H1 (cell line): ENCODE results near the gene CTIF. TPM values are rescaled to one million over a fixed set of nuclear protein-coding genes. Genes with fewer than 3 reads are reported as not detected.

Source experiments
- ASH2L ChIP-seq: fragments of 200-600, 300-600 bp; sonication (generic); IDR thresholded peaks from one replicate; pipeline ENCODE4 v1.7.1; 2017; ENCODE audit warnings: low read length
- CHD7 ChIP-seq: fragments of 300-600 bp; sonication (generic); IDR thresholded peaks from 2 replicates; pipeline ENCODE4 v1.7.1; 2012; ENCODE audit warnings: low read length, moderate library complexity, mild to moderate bottlenecking, inconsistent platforms; ENCODE audit not compliant: insufficient replicate concordance
- CREB1 ChIP-seq: IDR thresholded peaks from 2 replicates; pipeline ENCODE4 v1.6.1; 2012; ENCODE audit warnings: inconsistent platforms
- polyA plus RNA-seq, 7 experiments: library from polyadenylated mRNA; depleted of rRNA in 3 of 7; stranded (reverse) in 5 of 7; unstranded in 2 of 7; fragments of >200 nt in 5 of 7; fragments of 200-250 nt in 2 of 7; gene quantifications; 1 replicate in 5 of 7; 2 replicates in 1 of 7; 4 replicates in 1 of 7; pipeline versions ENCODE4 v1.2.1 to v1.2.3, GENCODE V29; 2011 to 2013; ENCODE audit warnings: missing spikeins in 2 of 7, mixed read lengths in 2 of 7
- total RNA-seq: library from RNA; stranded (reverse); fragmentation: NEBNext Ultra II Directional; extraction: Animal tissue kit (Norgen Biotek cat#: 25700); gene quantifications from 2 replicates; pipeline ENCODE4 v1.2.1, GENCODE V29; 2021

Gene CTIF
- total and polyA plus RNA-seq, 2 of the 8 experiments (the other 6 are each of a cell fraction or from before 2014, with no cell fraction given) = 9.0 to 17.8 TPM

DNA sequence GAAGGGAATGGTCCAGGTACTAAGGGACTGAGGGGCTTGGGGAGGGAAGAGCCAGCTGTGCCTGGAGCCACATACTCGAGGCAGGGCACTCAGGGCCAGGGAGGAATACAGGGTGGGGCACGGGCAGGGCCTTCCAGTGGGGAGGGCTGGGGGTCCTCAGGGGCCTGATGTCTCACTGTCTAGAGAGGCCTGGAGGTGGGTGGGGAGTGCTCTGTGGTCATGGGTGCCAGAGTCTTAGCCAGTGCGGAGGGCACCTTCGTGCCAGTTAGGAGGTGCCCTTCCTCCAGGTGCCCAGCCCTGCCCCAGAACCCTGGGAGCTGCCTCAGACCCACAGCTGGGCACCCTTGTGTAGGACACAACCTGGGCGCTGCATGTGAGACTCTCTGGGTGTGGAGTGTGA lies 330.8 kb downstream of the CTIF start (continued):
- TF ChIP-seq CHD7 (no peak), CREB1 (no peak), ASH2L (no peak)
